NCI-H1417 treated with DMSO at 0.1 percent for 48 hours (cell line): ENCODE measurements around the gene DYNLRB2.

Source experiments
- DNase-seq: peaks from one replicate; lab custom pipeline; 2025; lab: John Stamatoyannopoulos, UW

Gene DYNLRB2

DNA sequence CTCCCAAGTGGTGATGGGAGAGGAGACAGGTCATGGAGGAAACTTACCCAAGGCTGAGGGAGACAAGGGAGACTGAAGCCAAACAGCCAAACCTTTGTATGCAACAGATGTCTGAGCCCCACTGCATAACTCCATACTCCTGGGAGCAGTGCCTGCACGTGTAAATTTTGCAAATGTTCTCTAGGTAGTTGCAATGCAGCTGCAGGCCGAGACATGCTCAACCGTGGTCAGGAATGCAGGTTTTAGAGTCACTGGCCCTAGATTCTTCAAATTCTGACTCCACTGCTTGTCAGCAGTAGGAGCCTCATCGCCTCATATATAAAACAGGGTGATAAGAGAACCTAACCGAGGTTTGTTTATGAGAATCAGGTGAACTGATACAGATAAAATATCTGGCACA, 11.5 kb downstream of the DYNLRB2 start:
- no peak for DNase-seq

DNA sequence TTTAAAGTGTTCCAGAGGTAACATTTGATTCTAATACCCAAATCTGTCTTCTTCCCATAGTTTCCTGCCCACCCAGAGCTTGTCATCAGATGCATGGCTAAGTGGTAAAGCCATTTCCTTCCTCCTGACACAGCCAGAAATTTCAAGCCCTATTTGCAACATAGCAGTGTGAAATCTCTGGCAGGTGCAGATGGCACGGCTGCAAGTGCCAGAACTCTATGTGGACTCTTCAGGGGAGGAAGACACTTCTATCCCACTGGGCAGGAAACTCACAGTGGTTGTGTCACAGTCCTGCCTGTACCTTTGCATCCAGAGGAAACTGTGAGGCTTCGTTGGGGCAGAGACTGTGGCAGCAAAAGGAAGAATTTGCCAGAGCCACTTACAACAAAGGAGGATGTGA, 13.2 kb downstream of the DYNLRB2 start:
- DNase-seq = no peak

DNA sequence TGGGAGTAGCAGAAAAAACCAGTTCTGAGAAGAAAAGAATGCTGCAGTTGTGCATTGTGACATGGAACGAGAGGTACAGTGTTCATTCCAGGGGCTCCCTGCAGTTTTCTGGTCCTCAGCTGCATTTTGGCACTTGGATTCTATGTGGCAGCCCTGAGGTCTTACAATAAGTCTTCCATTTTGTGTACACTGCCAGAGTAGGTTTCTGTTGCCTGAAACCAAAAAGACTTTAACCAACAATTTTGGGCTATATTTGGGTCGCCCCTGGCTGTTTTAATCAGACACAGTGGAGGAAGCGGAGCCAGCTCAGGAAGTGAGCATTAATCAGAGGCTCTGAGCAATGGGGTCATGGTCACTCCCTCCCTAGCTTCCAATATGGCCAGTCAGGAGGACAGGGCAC, 15.7 kb downstream of the DYNLRB2 start:
- DNase-seq = no peak

DNA sequence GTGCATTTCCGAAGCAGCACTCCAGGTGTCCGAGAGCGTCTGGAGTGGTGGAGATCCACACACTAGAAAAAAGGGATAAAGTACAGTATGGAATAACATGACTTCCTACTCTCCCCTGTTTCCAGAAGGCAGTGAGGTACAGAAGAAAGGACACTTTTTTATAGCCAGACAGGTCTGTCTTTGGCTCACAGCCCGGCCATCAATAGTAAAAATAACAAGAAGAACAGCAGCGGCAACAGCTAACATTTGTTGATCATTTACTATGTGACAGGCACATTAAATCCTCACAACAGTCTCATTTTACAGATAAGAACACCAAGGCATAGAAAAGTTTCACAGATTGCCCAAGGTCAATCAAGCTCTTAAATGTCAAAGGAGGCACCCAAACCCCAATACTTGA, 16.2 kb downstream of the DYNLRB2 start:
- no peak for DNase-seq

DNA sequence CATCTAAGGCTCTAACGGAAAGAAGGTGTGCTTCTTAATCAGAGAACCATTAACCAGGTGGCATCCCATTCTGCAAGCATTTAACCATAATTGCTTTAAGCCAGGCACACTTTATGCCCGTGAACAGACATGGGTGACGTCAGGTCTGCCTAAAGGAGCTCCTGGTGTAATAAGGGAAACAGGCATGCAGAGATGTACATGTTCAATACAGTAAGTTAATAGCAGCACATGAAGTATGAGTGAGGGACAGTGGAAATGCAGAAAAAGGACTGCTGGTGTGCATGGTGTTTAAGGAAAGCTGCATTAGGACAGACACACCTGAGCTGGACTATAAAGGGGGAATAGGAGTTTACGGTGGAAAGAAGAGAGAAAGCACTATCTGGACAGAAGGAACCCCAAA, 18.6 kb downstream of the DYNLRB2 start:
- DNase-seq = no peak

DNA sequence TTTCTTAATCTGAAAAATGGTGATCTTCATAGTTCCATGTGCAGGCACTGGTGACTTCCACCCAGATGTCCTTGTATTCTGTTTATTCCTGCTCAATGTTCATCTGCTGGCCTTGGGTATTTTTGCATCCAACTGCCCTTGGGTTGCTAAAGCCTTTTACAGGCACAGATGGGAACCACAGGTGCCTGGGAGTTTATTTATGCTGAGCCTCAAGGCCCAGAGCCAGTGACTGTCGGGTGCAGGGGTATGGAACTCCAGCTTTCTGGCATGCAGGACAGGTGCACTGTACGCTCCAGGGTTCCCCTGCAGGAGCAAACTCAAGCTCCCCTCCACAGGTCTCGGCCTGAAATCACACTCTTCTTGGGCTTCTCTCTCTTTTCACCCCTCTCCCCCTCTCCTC, 22.3 kb downstream of the DYNLRB2 start:
- DNase-seq = no peak

DNA sequence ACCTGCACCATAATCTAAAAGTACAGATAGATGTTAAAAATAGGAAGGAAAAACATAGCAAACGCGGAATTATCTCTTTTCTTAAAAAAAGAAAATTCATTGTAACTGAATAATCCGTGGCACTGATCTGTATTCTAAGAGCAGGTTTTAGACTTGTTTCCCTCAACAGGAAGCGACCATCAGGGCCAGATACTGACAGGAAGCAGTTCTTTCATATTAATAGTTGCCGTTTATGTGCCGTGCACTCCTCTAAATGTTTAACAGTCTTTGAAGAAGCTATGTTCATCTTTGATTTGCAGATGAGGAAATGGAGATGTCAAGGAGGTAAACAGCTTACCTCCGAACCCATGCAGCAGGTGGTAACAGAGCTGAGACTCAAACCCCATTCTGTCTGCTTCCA, 23.6 kb downstream of the DYNLRB2 start:
- no peak for DNase-seq

DNA sequence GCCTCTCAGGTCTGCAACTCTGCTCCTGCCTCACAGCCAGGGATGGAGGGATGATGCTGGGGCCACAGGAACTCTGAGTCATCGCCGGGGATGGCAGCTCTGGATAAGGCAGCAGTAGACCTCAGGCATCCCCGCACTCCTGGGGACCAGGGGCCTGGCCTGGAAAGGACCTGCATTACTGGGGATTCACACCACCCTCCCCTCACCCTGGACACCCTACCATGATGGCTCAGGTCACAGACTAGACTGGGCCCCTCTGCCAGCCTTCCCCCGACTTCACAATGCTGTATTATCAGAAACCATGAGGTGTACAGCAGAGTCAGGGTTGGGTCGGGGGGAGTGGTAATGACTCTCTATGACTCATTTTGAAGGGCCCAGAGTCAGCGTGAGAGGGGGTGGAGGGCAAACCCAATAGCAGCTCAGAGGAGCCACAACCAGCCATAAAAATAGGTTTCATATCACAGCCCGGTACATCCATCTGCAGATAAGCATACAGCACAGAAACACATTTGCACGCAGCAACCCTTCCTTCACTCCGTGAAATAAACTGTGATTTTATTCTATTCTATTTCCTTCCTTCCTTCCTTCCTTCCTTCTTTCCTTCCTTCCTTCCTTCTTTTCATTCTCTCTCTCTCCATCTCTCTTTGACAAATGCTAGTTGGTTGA, 28.8 kb downstream of the DYNLRB2 start:
- no peak for DNase-seq

DNA sequence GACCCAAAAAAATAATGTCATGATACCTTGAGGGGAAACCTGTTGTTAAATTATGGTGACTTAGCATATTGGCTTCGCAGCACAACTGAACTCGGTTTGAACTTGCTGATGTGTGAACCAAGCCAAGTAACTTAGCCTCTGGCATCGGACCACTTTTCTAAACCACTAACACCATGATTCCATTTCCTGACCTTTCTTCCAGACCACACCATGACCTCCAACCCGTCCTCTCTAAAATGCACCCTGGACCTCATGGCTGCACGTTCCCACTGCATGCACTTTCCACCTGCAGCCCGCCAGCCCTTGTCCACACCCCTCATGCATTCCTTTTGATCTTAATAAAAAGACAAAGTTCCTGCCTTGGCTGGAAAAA, 29.3 kb downstream of the DYNLRB2 start:
- no peak for DNase-seq

DNA sequence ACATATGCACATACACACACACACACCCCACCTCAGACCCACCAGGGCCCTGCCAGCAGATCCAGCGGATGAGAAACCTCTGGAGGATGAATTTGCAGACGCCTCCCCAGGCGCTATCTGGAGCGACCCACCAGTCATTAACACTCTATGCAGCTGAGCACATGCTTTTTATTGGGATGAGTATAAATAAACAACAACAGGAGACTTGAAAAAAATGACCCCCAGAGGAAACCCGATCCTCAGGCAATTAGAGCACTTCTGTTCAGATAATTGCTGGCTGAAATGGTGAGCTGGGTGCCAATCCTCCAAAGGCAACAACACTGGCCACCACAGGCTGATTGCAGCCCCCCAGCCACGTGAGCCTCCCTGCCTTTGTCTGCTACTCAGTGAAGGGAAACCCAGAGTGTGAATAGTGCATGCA, 32.9 kb downstream of the DYNLRB2 start:
- peak; percentile 11 for DNase-seq

DNA sequence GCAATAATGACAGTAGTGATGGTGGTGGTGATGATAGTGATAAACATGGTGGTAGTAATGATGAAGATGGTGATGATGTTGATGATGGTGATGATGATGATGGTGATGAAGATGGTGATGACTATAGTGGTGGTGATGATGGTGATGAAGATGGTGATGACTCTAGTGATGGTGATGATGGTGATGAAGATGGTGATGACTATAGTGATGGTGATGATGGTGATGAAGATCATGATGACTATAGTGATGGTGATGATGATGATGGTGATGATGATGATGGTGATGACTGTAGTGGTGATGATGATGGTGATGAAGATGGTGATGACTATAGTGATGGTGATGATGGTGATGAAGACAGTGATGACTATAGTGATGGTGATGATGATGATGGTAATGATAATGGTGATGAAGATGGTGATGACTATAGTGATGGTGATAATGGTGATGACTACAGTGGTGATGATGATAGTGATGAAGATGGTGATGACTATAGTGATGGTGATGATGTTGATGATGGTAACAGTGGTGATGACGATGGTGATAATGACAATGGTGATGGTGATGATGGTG, 35.6 kb downstream of the DYNLRB2 start:
- no peak for DNase-seq

DNA sequence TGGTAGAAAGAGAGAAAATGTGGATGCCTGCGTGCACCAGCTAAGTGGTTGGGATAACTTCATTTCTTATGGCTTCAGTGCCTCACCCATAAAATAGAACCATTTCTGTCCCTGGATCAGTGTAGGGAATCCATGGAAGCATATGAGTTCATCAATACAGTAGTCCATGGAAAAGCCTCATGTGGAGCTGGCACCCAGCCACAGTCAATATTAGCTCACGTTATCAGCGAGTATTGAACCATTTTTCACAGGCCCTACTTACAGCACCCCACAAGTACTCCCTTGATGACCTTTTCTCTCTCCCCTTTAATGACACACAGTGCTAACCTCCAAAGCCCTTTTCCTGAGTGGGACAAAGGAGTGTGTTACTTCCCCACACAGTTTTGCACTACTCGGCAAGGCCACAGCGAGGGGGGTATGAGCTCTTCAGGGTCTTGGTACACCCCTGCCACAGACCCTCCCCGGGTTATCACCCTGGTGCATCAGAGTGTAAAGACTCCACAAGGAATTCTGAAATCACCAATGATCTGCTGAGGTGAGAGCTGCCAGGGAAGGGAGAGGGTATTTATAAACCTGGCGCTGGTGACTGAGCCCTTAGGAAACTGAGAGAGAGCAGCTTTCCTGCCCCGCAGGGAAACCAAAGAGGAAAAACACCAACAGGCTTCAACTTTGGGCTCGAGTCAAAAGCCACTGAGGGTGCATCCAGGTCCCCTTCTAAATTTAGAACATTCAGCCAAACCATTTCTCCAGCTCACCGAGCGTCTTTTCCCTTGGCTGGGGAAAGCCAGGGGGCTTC, 36.9 kb downstream of the DYNLRB2 start:
- no peak for DNase-seq

DNA sequence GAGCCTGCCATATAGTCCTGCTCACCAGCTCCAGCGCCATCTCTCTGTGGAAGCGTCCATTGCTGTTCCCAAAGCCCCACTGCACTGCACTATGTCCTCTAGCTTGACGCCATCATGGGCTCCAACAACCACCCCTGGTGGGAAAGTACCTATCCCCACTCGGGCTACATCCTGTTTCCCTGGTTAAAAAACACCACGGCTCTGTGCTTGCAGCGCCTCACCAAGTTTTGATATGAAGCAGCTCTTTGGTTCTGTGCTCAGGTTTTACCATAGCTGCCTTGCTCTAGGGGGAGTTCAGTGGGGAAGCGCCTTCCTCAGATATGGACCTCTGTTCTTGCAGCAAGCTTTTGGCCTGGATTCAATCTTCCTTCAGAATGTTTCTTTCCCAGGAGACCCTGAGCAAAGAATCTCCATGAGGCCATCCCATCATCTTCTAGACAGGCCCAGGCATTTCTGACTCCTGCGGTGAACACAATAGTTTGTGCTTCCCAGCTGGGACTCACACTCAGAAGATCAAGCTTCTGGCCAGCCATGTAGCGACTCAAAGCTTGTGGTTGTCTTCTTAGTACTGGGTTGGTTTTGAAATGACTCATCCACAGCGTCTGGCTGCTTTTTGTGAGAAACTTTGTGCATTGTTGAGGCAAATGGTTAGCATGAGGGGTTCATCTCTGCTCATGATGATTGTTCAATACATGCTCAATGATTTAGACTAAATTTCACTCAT, 39.5 kb downstream of the DYNLRB2 start:
- DNase-seq = no peak

DNA sequence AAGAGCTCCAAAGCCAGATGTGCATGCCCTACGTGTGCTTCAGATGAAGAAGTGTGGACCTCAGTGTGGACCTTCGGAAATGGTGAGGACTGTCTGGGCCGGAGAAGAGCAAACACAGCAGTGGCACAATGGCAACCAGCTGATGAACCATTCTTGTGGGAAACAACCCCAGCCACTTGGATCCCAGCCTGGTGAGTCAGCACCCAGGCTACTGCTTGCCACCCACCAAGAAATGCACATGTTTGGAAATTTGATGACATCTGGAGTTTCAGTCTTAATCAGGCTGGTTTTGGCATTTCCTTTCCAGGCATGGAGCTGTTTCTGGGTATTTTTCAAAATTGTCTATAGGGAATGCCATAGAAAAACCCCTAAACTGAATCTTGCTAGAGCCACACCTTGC, 42.7 kb downstream of the DYNLRB2 start:
- DNase-seq = no peak

DNA sequence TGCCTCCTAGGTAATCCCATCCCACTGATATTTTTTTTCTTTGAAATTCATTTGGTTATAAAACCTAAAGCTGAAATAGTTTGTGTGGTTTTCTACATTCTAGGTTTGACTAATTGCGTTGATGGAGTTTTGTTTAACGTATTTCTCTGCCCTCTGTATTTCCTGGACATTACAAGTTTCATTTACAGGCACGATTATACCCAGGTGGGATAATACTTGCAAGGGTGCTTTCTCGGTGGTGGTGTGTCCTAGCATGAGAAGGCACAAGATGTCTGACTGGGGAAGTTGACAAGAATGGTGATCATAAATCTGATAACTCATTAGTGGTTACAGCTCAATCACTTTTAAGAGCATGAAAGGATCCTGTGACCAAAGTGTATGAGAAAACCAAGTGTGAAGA, 45.0 kb downstream of the DYNLRB2 start:
- DNase-seq = no peak

DNA sequence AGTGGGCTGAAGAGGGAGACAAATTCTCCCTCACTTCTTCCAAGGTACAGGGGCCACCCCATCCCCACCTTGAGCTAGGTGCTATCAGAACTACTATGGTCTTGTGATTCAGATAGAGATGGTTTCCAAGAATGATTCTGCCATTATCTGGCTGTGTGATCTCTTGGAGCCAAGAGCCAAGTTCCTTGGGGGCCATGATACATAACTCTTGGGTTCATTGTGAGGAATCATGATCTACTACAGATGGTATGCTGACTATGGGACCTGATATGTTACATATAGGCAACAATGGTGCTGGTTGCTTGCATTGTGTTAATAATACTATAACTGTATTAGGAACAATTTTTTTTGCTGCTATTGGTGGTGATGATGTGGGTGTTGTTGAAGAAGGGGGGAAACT, 45.7 kb downstream of the DYNLRB2 start:
- no peak for DNase-seq

DNA sequence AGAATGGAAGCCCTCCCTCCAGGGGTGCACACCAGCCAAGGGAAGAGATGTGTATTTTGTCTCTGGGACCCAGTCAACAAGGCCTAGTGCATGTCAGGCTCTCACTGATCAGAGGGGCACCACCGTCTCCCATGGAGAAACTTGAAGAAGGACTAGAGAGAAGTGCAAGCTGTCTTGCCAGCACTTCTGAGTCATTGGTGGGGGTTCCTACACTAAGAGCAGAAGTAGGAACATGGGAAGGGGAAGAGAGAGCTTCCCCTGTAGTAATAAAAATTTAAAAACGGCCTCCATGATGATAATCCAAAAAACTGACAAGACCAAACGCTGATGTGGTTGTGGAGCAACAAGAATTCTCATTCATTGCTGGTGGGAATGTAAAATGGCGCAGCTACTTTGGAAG, 46.3 kb downstream of the DYNLRB2 start:
- no peak for DNase-seq

DNA sequence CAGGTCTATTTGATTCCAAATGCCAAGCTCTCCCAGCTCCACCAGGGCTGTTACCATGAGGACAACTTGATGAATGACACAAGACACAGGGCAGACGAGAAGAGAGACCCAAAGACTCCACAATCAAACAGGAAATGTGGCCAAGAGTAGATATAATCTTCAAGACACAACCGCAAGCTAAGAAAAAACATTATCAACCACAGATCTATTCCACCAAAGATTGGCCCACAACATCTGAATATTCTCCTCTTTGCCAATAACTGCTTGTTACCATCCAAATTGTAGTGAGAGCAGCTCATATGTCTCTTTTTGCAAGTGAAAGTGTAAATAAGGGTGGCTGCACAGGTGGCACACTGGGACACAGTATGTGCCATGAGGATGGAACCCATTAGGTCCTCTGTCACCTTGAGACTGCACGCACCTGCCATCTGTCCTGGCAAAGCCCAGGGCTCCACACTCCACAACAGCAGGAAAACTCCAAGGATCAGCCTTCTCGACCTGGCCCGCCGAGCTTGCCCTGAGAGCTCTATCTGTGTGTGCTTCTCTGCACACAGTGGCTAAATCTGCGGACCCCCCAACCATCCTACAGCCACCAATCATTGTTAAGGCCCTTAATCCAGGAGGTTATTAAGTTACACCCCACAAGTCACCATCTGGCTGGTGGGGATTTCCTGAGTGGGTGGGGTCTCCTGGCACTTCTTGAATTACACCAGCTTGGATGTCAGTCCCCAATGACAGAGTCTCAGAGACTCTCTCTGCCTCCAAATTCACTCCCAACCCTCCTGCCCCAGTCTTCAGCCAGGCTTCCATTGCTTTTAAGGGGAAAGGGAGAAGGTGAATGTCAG, 50.5 kb downstream of the DYNLRB2 start:
- no peak for DNase-seq

DNA sequence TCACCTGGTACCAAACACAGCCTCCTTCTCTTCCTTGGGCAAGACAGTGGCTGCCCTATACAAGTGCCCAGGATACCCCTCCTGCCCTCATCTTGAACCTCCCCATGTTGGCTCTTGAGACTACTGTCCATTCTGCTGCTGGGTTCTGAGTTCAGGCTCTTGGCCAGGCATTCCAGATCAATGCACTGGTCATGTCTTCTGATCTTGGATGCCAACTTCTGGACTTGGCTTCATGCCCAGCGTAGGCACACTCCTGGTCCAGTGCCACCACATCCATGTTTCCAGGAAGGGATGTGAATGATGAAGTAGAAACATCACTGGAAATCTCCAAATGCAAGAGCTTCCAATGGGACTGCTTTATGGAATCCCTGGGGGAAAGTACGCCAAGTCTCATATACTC, 51.5 kb downstream of the DYNLRB2 start:
- DNase-seq = no peak

DNA sequence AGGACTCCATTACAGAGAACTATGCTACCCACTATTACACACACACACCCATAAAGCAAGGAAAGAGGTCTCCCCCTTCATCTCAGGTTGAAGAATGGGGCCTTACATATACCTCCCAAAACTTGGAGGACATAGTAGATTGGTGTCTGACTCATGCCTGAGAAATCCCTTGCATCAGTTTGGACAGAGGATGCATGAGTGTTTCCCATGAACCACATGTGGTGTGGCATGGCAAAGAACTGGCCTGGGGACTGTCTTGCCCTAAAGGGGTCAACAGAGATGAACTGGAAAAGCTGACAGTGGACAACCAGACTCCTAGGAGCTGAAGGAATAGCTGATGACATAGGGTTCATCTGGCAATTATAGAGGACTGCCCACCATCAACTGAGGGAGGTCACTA, 54.0 kb downstream of the DYNLRB2 start:
- no peak for DNase-seq

DNA sequence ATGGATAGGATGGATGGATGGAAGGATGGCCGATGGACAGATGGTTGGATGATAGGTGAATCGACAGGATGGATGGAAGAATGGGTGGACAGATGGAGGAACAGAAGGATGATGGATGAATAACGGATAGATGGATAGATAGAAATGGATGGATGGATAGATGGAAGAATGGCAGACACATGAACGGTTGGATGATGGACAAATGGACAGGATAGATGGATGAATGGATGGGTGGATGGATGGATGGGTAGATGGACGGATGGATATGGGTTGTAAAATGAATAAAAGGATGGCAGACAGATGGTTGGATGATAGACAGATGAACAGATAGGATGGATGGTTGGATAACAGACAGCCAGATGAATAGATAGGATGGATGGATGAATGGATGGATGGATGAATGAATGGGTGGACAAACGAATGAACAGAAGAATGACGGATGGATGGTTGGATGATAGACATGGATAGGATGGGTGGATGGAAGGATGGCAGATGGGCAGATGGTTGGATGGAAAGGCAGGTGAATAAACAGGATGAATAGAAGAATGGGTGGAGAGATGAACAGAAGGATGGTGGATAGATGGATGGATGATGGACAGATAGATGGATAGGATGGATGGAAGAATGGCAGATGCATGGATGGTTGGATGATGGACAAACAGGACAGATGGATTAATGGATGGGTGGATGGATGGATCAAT, 55.9 kb downstream of the DYNLRB2 start:
- DNase-seq = no peak
